GM12874 (cell line): ENCODE data around the gene LTBP1.

Experiments used
- TF ChIP-seq, protein P1 (sequence below): IDR thresholded peaks from 2 replicates; pipeline ENCODE4 v1.5.1; 2011; ENCODE audit warnings: low read depth, mild to moderate bottlenecking, control low read depth, low read length, moderate library complexity; ENCODE audit not compliant: insufficient read depth

Gene LTBP1

GRCh38 chr2:33222309-33222708 is 275.6 kb downstream of the LTBP1 start:
- TF ChIP-seq, protein P1, sequence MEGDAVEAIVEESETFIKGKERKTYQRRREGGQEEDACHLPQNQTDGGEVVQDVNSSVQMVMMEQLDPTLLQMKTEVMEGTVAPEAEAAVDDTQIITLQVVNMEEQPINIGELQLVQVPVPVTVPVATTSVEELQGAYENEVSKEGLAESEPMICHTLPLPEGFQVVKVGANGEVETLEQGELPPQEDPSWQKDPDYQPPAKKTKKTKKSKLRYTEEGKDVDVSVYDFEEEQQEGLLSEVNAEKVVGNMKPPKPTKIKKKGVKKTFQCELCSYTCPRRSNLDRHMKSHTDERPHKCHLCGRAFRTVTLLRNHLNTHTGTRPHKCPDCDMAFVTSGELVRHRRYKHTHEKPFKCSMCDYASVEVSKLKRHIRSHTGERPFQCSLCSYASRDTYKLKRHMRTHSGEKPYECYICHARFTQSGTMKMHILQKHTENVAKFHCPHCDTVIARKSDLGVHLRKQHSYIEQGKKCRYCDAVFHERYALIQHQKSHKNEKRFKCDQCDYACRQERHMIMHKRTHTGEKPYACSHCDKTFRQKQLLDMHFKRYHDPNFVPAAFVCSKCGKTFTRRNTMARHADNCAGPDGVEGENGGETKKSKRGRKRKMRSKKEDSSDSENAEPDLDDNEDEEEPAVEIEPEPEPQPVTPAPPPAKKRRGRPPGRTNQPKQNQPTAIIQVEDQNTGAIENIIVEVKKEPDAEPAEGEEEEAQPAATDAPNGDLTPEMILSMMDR, result no peak

DNA sequence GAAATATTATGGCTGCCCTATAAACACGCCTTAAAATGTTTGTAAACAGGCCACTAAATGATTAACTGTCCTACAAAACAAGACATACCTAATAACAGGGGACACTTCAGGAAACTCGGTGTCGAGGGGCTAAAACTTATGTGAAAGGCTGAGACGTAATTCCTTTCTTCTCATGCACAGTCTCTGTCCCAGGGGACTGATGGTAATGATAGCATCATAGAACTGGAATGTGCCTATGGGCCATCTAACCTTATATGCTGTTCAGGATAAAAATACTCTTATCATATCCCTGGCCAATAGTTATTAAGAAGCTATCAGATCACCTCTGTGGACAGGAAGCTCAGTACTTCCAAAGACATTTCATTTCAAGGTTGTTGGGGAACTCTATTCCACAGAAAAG is 277.1 kb downstream of the LTBP1 start:
- TF ChIP-seq, protein P1, result no peak

GRCh38 chr2:33225350-33225749 is 278.6 kb downstream of the LTBP1 start:
- TF ChIP-seq, protein P1, result no peak

- TF ChIP-seq, protein P1, result no peak
Observed at GRCh38 chr2:33226546-33226945, 279.8 kb downstream of the LTBP1 start.

- TF ChIP-seq, protein P1, result no peak
Observed at GRCh38 chr2:33229646-33230045, 282.9 kb downstream of the LTBP1 start.

DNA sequence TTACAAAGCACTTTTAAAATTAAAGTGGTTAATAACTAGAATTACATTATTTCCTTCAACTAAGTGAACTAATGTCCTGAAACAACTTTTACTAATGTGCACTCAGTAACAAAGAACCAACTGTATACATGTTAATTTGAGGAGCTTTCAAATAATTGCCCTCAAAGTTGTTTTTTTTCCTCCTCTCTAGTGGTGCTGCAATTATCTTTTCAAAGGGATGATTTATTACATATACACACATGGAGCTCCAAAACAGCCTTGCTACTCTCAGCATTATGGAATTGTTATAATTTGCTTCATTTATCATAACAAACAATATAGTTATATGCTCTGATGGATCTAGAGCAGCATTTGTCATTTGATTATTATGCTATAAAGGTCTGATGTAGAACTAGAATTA is 283.4 kb downstream of the LTBP1 start:
- TF ChIP-seq, protein P1, result no peak

DNA sequence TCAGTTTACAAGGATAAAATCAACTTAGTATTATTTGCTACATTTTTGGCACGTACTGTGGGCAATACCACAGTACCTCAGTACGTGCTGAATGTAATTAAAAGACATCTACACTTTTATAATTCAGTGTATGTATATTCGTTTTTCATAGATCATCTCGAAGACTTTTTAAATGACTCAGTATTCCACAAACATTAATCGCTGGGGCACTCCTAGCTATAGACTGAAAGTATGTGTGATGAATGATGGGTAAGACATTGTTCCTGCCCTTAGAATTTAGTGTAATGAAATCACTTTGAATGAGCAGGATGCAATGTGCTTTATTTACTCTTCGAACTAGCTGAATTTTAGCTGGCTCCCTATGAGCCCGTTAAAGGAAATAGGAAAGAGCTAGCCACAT is 284.1 kb downstream of the LTBP1 start:
- TF ChIP-seq, protein P1, result no peak
